Measurements from ENCODE around the gene CAPN5.

DNA sequence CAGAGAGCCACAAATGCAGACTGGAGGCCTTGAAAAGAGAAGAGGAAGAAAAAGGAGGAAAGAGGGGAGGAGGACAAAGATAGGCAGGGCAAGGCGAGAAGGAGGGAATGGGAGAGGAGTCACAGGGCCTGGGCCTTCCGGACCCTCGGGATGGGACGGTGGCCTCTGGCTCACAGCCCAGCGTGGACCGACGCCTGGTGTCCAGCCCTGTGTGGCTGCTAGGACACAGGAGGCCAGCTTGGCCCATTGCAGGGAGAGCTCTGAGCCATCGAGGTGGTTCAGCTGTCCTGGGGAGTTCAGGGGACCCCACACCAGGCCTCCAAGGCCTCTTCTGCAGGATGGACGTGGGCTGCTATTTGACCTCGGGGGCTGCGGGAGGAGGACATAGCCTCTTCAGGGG lies 70.7 kb downstream of the CAPN5 start:
- TF ChIP-seq EZH2phosphoT487 (IDR thresholded peaks at IDR 0.05; ENCODE audit: borderline replicate concordance, low read length): no peak
- TF ChIP-seq, protein P1, sequence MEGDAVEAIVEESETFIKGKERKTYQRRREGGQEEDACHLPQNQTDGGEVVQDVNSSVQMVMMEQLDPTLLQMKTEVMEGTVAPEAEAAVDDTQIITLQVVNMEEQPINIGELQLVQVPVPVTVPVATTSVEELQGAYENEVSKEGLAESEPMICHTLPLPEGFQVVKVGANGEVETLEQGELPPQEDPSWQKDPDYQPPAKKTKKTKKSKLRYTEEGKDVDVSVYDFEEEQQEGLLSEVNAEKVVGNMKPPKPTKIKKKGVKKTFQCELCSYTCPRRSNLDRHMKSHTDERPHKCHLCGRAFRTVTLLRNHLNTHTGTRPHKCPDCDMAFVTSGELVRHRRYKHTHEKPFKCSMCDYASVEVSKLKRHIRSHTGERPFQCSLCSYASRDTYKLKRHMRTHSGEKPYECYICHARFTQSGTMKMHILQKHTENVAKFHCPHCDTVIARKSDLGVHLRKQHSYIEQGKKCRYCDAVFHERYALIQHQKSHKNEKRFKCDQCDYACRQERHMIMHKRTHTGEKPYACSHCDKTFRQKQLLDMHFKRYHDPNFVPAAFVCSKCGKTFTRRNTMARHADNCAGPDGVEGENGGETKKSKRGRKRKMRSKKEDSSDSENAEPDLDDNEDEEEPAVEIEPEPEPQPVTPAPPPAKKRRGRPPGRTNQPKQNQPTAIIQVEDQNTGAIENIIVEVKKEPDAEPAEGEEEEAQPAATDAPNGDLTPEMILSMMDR (IDR thresholded peaks at IDR 0.05; ENCODE audit: low read depth, low read length, poor library complexity, severe bottlenecking): no peak
